ENCODE measurements around the gene ZNF579. TPM values are rescaled to one million over a fixed set of nuclear protein-coding genes. Genes with fewer than 3 reads are reported as not detected.

The ZNF579 gene
- total and polyA plus RNA-seq, 8 donors, result 3.1 to 13.0 (median 9.9) TPM

GRCh38 chr19:55538132-55538531, 42.5 kb downstream of the ZNF579 start:
- H3K27ac ChIP-seq, result no peak overlapping the region
- H3K27me3 ChIP-seq, result peaks cover 0 to 5% (median 0%) of the 10 kb centered on the region in 3 donors
- no peaks in the 10 kb centered on the region for H3K36me3 ChIP-seq
- no peak for DNase-seq
- WGBS, 5 donors, result 89 to 94% (median 91%) methylated on average over 5 of the region's 5 CpGs
- H3K4me3 ChIP-seq, result no peak overlapping the region
- no peaks in the 10 kb centered on the region for H3K4me1 ChIP-seq
- intact Hi-C loops (cut with DNase I; ENCODE audit: low total_unique reads), result no loop called here
- TF ChIP-seq POLR2A (IDR thresholded peaks at IDR 0.05) (no peak), EP300 (IDR thresholded peaks at IDR 0.05) (no peak), CTCF (IDR thresholded peaks at IDR 0.05) (no peak), POLR2AphosphoS5 (IDR thresholded peaks at IDR 0.05) (no peak)
- no peaks in the 10 kb centered on the region for H3K9me3 ChIP-seq

- Histone ChIP-seq H3K27ac (no peak overlapping the region), H3K27me3 (peaks cover 0 to 5% (median 0%) of the 10 kb centered on the region in 3 donors), H3K4me1 (no peaks in the 10 kb centered on the region), H3K9me3 (no peaks in the 10 kb centered on the region), H3K36me3 (no peaks in the 10 kb centered on the region), H3K4me3 (no peak overlapping the region)
- TF ChIP-seq POLR2A (IDR thresholded peaks at IDR 0.05), result no peak
- no peak for TF ChIP-seq EP300 (IDR thresholded peaks at IDR 0.05)
- TF ChIP-seq CTCF (IDR thresholded peaks at IDR 0.05), result no peak
- TF ChIP-seq POLR2AphosphoS5 (IDR thresholded peaks at IDR 0.05), result no peak
- 57 to 80% (median 74%) methylated on average over 5 of the region's 5 CpGs for WGBS, 5 donors
- intact Hi-C loops (cut with DNase I; ENCODE audit: low total_unique reads), result no loop called here
- DNase-seq, result no peak
Observed at GRCh38 chr19:55537741-55538111, 42.9 kb downstream of the ZNF579 start.

GRCh38 chr19:55536951-55537740, 43.5 kb downstream of the ZNF579 start, which contains the start of gene SBK2:
SBK2 (minus strand) TSS chr19:55537133; CDS start chr19:55536294, 839 bp downstream.
- Histone ChIP-seq H3K27me3 (peaks cover 0 to 5% (median 0%) of the 10 kb centered on the region in 3 donors), H3K4me1 (no peaks in the 10 kb centered on the region), H3K27ac (no peak within 1 kb of the TSS), H3K36me3 (no peaks in the 10 kb centered on the region), H3K9me3 (no peaks in the 10 kb centered on the region), H3K4me3 (no peak within 1 kb of the TSS)
- 27 to 68% (median 41%) methylated on average over 6 to 14 of the region's 14 CpGs for WGBS, 5 donors
- no peak for DNase-seq
- no peak for TF ChIP-seq POLR2AphosphoS5 (IDR thresholded peaks at IDR 0.05)
- no peak for TF ChIP-seq POLR2A (IDR thresholded peaks at IDR 0.05)
- TF ChIP-seq EP300 (IDR thresholded peaks at IDR 0.05), result no peak
- TF ChIP-seq CTCF (IDR thresholded peaks at IDR 0.05), result no peak
- intact Hi-C loops (cut with DNase I; ENCODE audit: low total_unique reads), result no loop called here

GRCh38 chr19:55536366-55536765, 44.3 kb downstream of the ZNF579 start:
- Histone ChIP-seq H3K4me1 (no peaks in the 10 kb centered on the region), H3K4me3 (no peak overlapping the region), H3K9me3 (no peaks in the 10 kb centered on the region), H3K36me3 (no peaks in the 10 kb centered on the region), H3K27me3 (peaks cover 0 to 5% (median 0%) of the 10 kb centered on the region in 3 donors), H3K27ac (no peak overlapping the region)
- TF ChIP-seq CTCF (IDR thresholded peaks at IDR 0.05) (no peak), POLR2AphosphoS5 (IDR thresholded peaks at IDR 0.05) (no peak), EP300 (IDR thresholded peaks at IDR 0.05) (no peak), POLR2A (IDR thresholded peaks at IDR 0.05) (no peak)
- WGBS, 5 donors, result 88 to 100% (median 96%) methylated on average over 2 to 11 of the region's 11 CpGs
- no peak for DNase-seq
- intact Hi-C loops (cut with DNase I; ENCODE audit: low total_unique reads), result no loop called here

Data from stomach (tissue), 9 donors.